Kidney epithelial cell (primary cell): ENCODE measurements around the gene RAB42. TPM values are rescaled to one million over a fixed set of nuclear protein-coding genes. Genes with fewer than 3 reads are reported as not detected.

Experiments
- DNase-seq: peaks from one replicate; pipeline ENCODE4 v3.0.0-alpha.2; 2010; ENCODE audit warnings: low read depth
- H3K27me3 ChIP-seq: 2 replicates; pipeline ENCODE4 v1.6.0; 2011; ENCODE audit warnings: low read length; ENCODE audit not compliant: control insufficient read depth, insufficient read depth
- H3K36me3 ChIP-seq: 2 replicates; pipeline ENCODE4 v1.5.1; 2011; ENCODE audit warnings: low read length; ENCODE audit not compliant: control insufficient read depth, insufficient read depth
- H3K4me3 ChIP-seq: 2 replicates; pipeline ENCODE4 v1.5.1; 2011; ENCODE audit warnings: low read depth, mild to moderate bottlenecking, control low read depth, low read length
- CTCF ChIP-seq: IDR thresholded peaks from 2 replicates; pipeline ENCODE4 v1.5.1; 2011; ENCODE audit warnings: mild to moderate bottlenecking, moderate library complexity, low read length, control low read depth, inconsistent platforms; ENCODE audit not compliant: insufficient read depth, poor library complexity, severe bottlenecking
- total RNA-seq: library from RNA; depleted of rRNA; stranded (reverse); fragments of >200 nt; gene quantifications from 2 replicates; pipeline ENCODE4 v1.2.3, GENCODE V29; 2015

Gene RAB42
- total RNA-seq, 1 donor from 2014 or later, result 13.5 TPM

GRCh38 chr1:28573564-28573963 is 18.5 kb upstream of the RAB42 start:
- H3K36me3 ChIP-seq, result peaks cover 1% of the 10 kb centered on the region
- no peak for TF ChIP-seq CTCF
- no peak overlapping the region for H3K4me3 ChIP-seq
- DNase-seq, result no peak
- H3K27me3 ChIP-seq, result no peaks in the 10 kb centered on the region

- DNase-seq, result no peak
- peaks cover 1% of the 10 kb centered on the region for H3K36me3 ChIP-seq
- H3K27me3 ChIP-seq, result no peaks in the 10 kb centered on the region
- no peak for TF ChIP-seq CTCF
- no peak overlapping the region for H3K4me3 ChIP-seq
Observed at GRCh38 chr1:28577052-28577678, 14.9 kb upstream of the RAB42 start.

- Histone ChIP-seq H3K36me3 (peaks cover 1% of the 10 kb centered on the region), H3K4me3 (no peak overlapping the region), H3K27me3 (no peaks in the 10 kb centered on the region)
- no peak for DNase-seq
- no peak for TF ChIP-seq CTCF
Observed at GRCh38 chr1:28577738-28578536, 14.1 kb upstream of the RAB42 start.

- Histone ChIP-seq H3K4me3 (no peak overlapping the region), H3K36me3 (peaks cover 1% of the 10 kb centered on the region), H3K27me3 (no peaks in the 10 kb centered on the region)
- DNase-seq, result no peak
- TF ChIP-seq CTCF, result no peak
Observed at GRCh38 chr1:28578696-28579218, 13.3 kb upstream of the RAB42 start.

- Histone ChIP-seq H3K27me3 (no peaks in the 10 kb centered on the region), H3K4me3 (peak overlapping the region; percentile 18), H3K36me3 (peaks cover 1% of the 10 kb centered on the region)
- TF ChIP-seq CTCF, result no peak
- DNase-seq, result no peak
Observed at GRCh38 chr1:28579401-28579800, 12.7 kb upstream of the RAB42 start.
